Activated CD8-positive, alpha-beta T cell treated with anti-CD3 and anti-CD28 coated beads for 36 hours (primary cell): ENCODE results near the gene MIOX. TPM values are rescaled to one million over a fixed set of nuclear protein-coding genes. Genes with fewer than 3 reads are reported as not detected.

Experiments used
- ATAC-seq: fragments of 200-7000 bp; cut with Tn5 transposase; one replicate; pipeline ENCODE4 v1.10.0; 2021; ENCODE audit warnings: mild to moderate bottlenecking, moderate library complexity
- CTCF ChIA-PET: fragments of 350-600 bp; sonication (Branson Sonifier 250); formaldehyde crosslinking; loops from one replicate; lab custom pipeline; 2021; ENCODE audit warnings: antibody characterized with exemption; lab: Charles Lee
- POLR2A ChIA-PET: fragments of 350-600 bp; sonication (Branson Sonifier 250); formaldehyde crosslinking; loops from one replicate; lab custom pipeline; 2021; ENCODE audit warnings: antibody characterized with exemption; lab: Charles Lee
- DNase-seq: peaks from one replicate; pipeline ENCODE4 v3.0.0-alpha.2; 2020
- H3K27ac Mint-ChIP-seq: one replicate; pipeline ENCODE4 v1.8.0; 2021; ENCODE audit warnings: mild to moderate bottlenecking, mixed read lengths
- H3K27me3 Mint-ChIP-seq: one replicate; pipeline ENCODE4 v1.8.0; 2021; ENCODE audit warnings: mixed read lengths
- H3K36me3 Mint-ChIP-seq: one replicate; pipeline ENCODE4 v1.8.0; 2021; ENCODE audit warnings: low read depth, mixed read lengths
- H3K4me1 Mint-ChIP-seq: one replicate; pipeline ENCODE4 v1.8.0; 2021; ENCODE audit warnings: low read depth, mixed read lengths
- H3K4me3 Mint-ChIP-seq: one replicate; pipeline ENCODE4 v1.8.0; 2021; ENCODE audit warnings: mild to moderate bottlenecking, moderate library complexity, mixed read lengths
- H3K9me3 Mint-ChIP-seq: one replicate; pipeline ENCODE4 v1.8.0; 2021; ENCODE audit warnings: mixed read lengths
- intact Hi-C: fragments of 100-400 bp; cut with micrococcal nuclease; formaldehyde crosslinking; loops from one replicate; pipeline ENCODE4 v1.10.0; 2022
- total RNA-seq, 2 experiments: library from RNA; stranded (reverse); gene quantifications; one replicate each; pipeline ENCODE4 v1.2.3, GENCODE V29; 2021
- TF ChIP-seq, protein P1 (sequence below): fragments of 200-600 bp; IDR thresholded peaks from one replicate; pipeline ENCODE4 v1.8.0; 2022; ENCODE audit warnings: antibody characterized with exemption, mild to moderate bottlenecking

The MIOX gene
- total RNA-seq, 2 experiments from 2014 or later = 0.29 TPM; not detected in 1

DNA sequence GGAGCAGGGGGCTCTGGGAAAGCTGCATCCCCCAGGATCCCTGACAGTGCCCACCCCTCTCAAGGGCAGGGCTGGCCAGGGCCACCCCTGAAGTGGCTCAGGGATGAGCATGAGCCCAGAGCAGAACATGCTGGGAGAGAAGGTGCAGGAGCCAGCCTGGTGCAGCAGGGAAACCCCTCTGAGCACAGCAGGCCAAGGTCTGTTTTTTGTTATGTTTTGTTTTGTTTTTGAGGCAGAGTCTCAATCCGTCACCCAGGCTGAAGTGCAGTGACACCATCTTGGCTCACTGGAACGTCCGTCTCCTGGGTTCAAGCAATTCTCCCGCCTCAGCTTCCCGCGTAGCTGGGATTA is 11.0 kb upstream of the MIOX start:
- intact Hi-C loops = no loop called here
- Mint-ChIP-seq H3K4me1 (peaks cover 43% of the 10 kb centered on the region), H3K27ac (peak overlapping the region; percentile 72), H3K9me3 (no peaks in the 10 kb centered on the region), H3K27me3 (peaks cover 6% of the 10 kb centered on the region), H3K36me3 (peaks cover 1% of the 10 kb centered on the region), H3K4me3 (peak overlapping the region; percentile 63)
- ATAC-seq = no peak
- no peak for DNase-seq
- TF ChIP-seq, protein P1, sequence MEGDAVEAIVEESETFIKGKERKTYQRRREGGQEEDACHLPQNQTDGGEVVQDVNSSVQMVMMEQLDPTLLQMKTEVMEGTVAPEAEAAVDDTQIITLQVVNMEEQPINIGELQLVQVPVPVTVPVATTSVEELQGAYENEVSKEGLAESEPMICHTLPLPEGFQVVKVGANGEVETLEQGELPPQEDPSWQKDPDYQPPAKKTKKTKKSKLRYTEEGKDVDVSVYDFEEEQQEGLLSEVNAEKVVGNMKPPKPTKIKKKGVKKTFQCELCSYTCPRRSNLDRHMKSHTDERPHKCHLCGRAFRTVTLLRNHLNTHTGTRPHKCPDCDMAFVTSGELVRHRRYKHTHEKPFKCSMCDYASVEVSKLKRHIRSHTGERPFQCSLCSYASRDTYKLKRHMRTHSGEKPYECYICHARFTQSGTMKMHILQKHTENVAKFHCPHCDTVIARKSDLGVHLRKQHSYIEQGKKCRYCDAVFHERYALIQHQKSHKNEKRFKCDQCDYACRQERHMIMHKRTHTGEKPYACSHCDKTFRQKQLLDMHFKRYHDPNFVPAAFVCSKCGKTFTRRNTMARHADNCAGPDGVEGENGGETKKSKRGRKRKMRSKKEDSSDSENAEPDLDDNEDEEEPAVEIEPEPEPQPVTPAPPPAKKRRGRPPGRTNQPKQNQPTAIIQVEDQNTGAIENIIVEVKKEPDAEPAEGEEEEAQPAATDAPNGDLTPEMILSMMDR = no peak
- ChIA-PET POLR2A (interaction anchor here (0.6 to 1.1 kb wide), 2 partner anchors 32 to 78 kb away, joined by 3 read pairs; partner anchors contain the start of genes LMF2 and NCAPH2), CTCF (interaction anchor here (0.5 to 1.4 kb wide), 2 partner anchors 22 to 58 kb away, joined by 3 to 4 read pairs; no protein-coding TSS in a partner anchor)

DNA sequence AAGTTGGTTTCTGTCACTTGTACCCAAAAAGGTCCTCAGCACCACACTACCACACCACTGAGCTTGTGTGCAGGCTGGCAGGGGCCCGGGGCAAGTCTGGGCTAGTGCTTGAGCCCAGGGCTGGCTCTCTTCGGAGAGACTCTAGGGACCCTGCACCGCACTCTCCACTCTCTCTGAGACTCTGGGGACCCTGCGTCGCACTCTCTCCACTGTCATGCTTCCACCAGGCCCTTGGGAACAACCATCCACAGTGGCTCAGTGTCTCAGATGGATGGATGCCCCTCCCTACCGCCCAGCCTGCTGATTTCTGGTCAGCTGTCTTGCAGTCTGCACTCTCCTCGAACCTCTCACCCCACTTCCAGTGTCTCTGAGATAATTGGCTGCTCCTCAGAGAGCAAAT is 9.8 kb upstream of the MIOX start:
- Mint-ChIP-seq H3K4me3 (no peak overlapping the region), H3K4me1 (peaks cover 31% of the 10 kb centered on the region), H3K27me3 (peaks cover 6% of the 10 kb centered on the region), H3K36me3 (peaks cover 1% of the 10 kb centered on the region), H3K9me3 (no peaks in the 10 kb centered on the region), H3K27ac (peak overlapping the region; percentile 55)
- ChIA-PET POLR2A (interaction anchor here (1.1 kb wide), 1 partner anchor 31 kb away, joined by 3 read pairs; the partner anchor contains the start of genes LMF2 and NCAPH2), CTCF (interaction anchor here (1.0 to 1.4 kb wide), 3 partner anchors 10 to 31 kb away, joined by 3 to 4 read pairs (median 4); partner anchors contain the start of genes LMF2 and MIOX)
- DNase-seq = no peak
- TF ChIP-seq, protein P1 = no peak
- intact Hi-C loops = no loop called here
- no peak for ATAC-seq

DNA sequence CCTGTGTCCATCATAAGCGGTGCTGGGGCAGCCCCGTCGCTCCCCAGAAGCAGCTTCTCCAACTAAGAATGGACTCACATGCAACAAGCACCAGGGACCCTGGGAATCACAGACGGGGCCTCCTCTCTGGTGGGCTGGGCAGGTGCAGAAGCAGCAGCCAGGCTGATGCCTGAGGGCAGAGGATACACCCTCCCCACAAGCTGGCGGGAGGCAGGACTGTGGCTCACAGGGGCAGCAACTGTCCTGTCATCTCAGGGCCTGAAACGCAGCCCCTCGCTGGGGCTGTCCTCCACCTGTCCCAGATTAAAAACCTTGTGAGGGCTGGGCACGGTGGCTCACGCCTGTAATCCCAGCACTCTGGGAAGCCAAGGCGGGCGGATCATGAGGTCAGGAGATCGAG is 8.7 kb upstream of the MIOX start:
- DNase-seq (no peak), ATAC-seq (no peak)
- Mint-ChIP-seq H3K36me3 (peaks cover 1% of the 10 kb centered on the region), H3K4me1 (peaks cover 20% of the 10 kb centered on the region), H3K9me3 (no peaks in the 10 kb centered on the region), H3K27me3 (peaks cover 6% of the 10 kb centered on the region), H3K27ac (no peak overlapping the region), H3K4me3 (no peak overlapping the region)
- ChIA-PET POLR2A (interaction anchor here (0.6 to 1.1 kb wide), 4 partner anchors 8 to 93 kb away, joined by 3 to 4 read pairs (median 3); partner anchors contain the start of genes MIOX and SCO2), CTCF (interaction anchor here (1.2 to 1.5 kb wide), 2 partner anchors 20 to 48 kb away, joined by 4 read pairs; partner anchors contain the start of gene SCO2)
- intact Hi-C loops = no loop called here
- TF ChIP-seq, protein P1 = no peak

DNA sequence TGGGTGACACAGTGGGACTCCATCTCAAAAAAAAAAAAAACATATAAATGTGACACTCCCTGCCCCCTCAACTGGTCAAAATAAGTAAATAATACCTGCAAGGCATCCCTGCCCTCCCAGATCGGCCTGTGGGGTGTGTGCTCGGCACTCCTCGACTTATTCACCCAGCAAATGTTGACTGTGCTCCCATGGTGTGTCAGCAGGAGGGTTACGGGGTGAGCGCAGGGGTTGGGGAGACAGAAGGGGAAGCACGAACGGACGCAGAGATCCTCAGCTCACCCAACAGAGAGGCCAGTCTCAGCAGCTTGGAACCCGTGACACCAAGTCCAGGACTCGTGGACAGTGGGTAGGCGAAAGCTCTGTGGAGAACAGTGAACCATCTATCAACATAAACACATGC is 6.9 kb upstream of the MIOX start:
- no peak for ATAC-seq

DNA sequence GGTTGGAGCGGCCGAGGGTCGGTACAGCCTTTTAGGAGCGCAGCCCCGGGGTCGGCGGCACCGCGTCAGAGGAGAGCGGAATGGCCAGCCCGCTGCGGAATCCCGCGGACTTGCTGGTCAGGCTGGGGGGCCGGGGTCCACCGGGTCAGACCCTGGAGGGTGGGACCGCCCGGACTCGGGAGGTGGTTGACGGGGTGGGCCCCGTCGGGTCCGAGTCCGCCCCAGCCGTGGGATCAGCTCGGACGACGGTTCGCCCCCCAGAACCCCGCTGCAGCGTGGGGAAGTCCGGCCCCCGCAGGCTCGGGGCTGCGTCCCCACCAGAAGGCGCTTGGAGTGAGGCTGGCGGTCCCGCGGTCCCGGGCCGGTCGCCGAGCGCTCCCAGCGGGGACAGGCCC is 5.6 kb upstream of the MIOX start:
- ATAC-seq = no peak
- Mint-ChIP-seq H3K9me3 (no peaks in the 10 kb centered on the region), H3K27ac (no peak overlapping the region), H3K4me1 (peaks cover 3% of the 10 kb centered on the region), H3K4me3 (peak overlapping the region; percentile 65), H3K27me3 (peaks cover 6% of the 10 kb centered on the region), H3K36me3 (no peaks in the 10 kb centered on the region)
- intact Hi-C loops = no loop called here
- CTCF ChIA-PET = interaction anchor here (0.8 to 1.0 kb wide), 2 partner anchors 17 to 18 kb away, joined by 3 to 5 read pairs; no protein-coding TSS in a partner anchor
- DNase-seq = no peak
- POLR2A ChIA-PET = interaction anchor here (0.7 kb wide), 1 partner anchor 45 kb away, joined by 3 read pairs; the partner anchor contains the start of gene SCO2
- TF ChIP-seq, protein P1 = no peak

More for the DNA sequence above, 6.9 kb upstream of the MIOX start:
- TF ChIP-seq, protein P1 = no peak
- CTCF ChIA-PET = interaction anchor here (0.9 to 1.2 kb wide), 3 partner anchors 19 to 141 kb away, joined by 3 read pairs; partner anchors contain the start of gene SCO2
- POLR2A ChIA-PET = interaction anchor here (0.8 to 1.2 kb wide), 2 partner anchors 17 to 515 kb away, joined by 3 read pairs; no protein-coding TSS in a partner anchor
- no peak for DNase-seq
- intact Hi-C loops = no loop called here
- peaks cover 6% of the 10 kb centered on the region for H3K27me3 Mint-ChIP-seq
- peaks cover 8% of the 10 kb centered on the region for H3K4me1 Mint-ChIP-seq
- H3K27ac Mint-ChIP-seq = no peak overlapping the region
- no peaks in the 10 kb centered on the region for H3K9me3 Mint-ChIP-seq
- H3K4me3 Mint-ChIP-seq = peak overlapping the region; percentile 65
- no peaks in the 10 kb centered on the region for H3K36me3 Mint-ChIP-seq
